DMS153 treated with DMSO at 0.1 percent for 48 hours (cell line): Measurements from ENCODE around the gene CBR1.
A peak's percentile ranks its signal among the peaks of the same experiment; 100 is the strongest.
"Not testable (repeated sequence)": the region's sequence is repeated elsewhere in the genome, so short reads cannot be mapped to it uniquely, and the experiment has no call there.

Experiments
- DNase-seq: peaks from one replicate; lab custom pipeline; 2025; ENCODE audit not compliant: unreplicated experiment; lab: John Stamatoyannopoulos, UW

CBR1 gene

DNA sequence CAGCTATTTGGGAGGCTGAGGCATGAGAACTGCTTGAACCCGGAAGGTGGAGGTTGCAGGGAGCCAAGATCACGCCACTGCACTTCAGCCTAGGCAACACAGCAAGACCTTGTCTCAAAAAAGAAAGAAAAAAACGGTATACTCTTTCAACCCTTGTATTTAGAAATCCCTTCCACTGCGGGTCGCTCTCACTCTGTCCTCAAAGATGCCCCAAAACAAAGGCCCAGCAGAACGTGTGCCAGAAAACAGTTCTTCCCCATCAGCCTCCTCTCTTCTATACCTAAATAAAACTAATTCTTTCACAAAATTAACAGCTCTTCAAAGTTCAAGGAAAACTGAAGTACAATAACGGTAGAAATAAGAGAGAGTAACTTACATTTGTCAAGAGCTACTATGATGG, 22.7 kb upstream of the CBR1 start:
- DNase-seq, result no peak

DNA sequence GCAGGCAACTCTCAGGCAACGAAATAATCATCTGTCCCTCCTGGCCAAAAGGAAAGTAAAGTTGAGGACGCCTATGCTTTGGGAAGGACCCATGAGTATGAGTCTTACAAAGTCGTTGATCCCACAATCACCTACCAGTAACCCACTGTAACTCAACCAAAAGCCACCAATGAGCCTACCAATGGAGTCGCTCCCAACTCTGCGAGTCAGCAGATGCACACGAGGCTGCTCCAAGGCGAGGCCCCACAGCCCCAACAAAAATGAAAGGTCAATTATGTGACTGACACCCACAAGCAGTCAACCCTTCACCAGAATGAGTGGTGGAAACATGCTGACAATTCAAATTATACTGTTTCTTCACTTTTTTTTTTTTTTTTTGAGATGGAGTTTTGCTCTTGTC, 21.5 kb upstream of the CBR1 start:
- DNase-seq, result no peak

DNA sequence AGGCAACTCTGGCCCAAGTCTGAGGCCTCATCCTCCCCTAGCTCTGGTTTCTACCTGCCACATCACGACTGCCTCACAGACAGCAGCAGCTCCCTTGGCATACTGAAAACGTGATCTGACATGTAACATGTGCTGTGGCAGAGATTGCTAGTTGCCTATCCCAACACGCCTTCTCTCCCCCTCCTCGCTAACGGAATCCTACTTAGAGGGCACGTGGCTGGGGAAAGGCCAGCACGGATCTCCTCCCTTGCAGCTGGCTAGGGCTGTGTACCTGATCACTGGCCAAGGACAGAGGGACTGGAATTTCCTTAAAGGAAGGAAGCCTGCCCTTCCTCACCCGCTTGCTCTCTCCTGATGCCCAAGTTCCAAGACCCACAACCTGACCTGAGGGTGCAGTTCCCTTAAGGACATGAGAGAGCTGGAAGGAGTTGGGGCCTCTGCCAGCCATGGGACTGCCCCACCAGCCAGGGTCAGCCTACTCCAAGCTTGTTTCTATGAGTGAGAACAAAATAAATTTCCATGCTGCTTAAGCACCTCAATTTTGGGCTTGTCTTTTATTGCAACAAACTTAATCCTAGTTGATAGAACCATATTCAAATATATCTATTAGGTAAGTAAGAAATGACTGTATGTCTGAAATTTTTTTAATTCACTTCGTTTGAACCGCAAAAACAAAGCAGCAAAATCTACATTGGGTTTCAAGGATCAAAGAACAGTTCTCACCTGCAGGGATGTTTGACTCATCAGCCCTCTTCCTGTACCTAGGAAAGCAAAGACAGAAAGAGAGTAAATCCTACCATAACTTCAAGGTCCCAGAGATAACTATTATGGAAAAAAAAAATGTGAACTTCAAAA, 16.7 kb upstream of the CBR1 start:
- no peak for DNase-seq

DNA sequence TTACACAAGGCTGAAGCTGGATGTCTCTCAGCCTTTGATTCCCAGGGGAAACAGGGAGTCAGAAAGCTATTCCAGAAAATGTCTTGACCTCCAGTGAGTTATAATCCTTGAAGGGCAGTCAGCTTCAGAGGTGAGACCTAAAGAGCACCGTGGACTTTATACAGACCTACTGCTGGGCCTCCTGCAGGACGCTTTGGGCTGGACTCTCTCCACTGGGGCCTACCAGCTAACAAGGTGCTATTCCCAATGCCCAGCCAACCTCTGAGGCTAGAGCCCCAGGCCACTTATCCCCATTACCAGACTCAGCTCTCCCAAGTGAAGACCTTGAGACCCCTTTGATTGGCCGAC, 16.1 kb upstream of the CBR1 start:
- no peak for DNase-seq

DNA sequence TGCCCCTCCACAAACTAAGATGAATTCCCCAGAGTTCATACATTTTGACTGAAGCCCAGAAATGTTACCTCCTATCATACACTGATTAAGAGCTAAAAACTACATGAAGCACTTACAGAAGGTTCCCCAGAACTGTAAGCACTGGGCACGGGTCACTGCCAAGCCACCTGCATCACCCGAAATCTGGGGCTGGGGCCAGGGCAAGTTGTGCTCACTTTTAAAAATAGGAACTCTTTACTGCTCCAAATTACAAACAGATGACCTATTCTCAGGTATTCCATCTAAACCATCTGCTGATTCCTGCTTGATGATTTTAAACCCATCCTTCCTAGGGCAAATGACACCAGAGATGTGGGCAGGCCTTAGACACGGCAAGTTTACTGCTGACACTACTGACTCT, 14.3 kb upstream of the CBR1 start:
- DNase-seq, result no peak

DNA sequence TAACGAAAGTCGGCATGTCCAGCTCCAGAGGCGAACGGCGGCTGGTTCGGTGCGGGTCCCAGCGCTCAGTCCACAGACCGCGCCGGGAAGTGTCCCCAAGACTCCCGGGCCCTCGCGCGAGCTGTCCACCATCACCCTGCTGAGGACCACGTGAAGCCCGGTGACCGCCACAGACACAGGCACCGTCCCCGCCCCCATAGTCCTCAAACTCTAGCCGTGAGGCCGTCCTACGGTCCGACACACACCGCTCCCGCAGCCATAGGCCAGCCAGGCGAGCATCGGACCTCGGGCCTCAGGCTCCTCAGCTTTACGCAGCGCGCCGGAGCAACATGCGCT, 10.0 kb upstream of the CBR1 start:
- no peak for DNase-seq

DNA sequence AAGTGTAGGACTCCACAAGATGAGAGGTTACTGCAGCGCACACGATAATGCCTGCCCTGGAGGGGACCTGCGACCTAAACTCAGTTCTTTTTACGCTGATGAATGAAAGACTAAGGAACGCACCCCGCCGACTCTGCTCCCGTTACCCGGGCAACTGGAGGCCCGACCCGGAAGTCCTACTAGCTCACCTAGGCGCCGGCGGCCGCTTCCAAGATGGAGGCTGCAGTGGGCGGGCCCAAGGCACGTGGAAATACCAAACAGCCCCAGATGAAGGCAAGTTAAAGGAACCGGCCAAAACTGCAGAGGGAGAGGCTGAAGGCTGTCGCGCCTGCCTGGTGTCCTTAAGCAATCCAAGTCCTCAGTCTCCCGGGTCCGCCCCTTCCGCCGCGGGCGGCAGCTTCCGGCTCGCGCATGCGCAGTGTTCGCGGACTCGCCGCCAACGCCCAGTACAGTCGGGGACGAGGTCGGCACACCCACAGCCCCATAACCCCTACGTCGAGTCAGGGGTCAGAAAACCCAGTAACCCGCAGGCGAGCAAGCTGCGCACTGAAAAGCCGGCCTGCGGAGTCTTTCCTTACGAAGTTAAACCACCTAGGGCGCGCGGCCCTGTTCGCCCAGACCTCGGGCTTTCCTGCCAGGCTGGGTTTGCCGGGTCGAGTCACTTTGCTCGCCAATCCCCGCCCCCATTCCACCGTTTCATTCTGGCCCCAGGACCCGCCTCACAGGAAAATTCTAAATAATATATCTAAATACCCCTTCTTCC, 9.5 kb upstream of the CBR1 start, which contains the start of gene SETD4:
SETD4 (minus strand) TSS at position 368 of the 763 bp plus-strand sequence. CDS start 1,638 bp downstream, outside the sequence.
- peak; percentile 82 for DNase-seq

DNA sequence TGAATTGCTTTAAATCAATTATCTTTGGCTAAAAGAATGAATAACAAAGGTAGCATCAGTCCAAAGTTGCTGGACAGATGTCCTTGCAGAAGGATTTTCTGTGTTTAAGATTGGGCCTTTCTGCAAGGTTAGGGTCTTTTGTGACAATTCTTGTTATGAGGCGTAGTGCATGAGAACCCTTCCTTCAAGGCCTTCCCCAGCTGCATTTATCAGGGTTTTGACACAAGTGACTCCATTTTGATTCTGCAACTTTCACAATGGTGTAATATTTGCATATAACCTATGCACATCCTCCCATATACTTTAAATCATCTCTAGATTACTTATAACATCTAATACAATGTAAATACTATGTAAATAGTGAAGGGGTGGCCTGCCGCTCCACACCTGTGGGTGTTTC, 8.4 kb upstream of the CBR1 start:
- DNase-seq, result no peak

DNA sequence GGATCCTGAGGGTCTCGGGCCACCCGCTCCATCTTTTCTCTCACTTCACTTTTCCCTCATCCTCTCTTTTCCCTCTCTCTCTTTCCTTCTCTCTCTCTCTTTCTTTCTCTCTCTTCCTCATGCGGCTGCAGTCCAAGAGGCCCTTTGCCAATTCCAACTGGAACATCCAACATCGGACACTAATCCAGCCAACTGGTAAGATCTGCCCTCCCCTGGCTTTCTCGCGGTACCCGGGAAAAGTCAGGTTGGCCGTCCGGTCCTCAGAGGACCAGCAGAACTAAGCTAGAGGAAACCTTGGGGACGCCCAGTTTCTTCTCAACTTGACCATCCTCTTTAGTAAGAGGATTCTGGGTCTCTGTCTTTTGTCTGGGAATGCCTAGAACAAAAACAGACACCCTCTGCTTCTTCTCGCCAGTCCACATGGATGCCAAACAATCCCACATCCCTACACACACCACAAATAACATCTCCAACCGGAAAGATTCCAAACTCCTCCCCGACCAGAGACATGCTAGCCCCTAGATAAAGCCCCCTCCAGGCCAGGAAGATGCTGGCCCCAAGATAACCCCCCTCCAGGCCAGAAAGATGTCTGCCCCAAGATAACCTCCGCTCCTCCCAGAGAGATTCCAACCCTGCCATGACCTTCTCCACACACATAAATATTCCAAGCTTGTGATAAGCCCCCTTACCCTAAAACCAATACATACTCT, 6.3 kb upstream of the CBR1 start:
- no peak for DNase-seq

DNA sequence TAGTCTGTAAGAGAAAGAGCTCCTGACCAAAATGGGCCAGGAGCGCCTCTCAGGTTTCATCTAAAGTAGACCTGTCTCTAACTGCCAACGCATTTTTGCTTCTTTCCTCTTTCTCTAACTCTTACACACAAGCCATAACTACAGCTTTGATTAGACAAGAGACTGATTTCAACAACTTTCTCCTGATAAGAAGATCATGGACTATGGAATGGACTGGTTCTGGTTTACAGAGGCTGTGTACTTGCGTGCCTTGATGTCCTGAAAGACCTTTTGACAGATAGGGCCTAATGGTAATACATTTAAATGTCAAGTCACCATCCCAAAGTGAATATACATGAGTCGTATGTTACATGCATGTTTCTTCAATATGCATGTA, 5.8 kb upstream of the CBR1 start:
- DNase-seq, result no peak

DNA sequence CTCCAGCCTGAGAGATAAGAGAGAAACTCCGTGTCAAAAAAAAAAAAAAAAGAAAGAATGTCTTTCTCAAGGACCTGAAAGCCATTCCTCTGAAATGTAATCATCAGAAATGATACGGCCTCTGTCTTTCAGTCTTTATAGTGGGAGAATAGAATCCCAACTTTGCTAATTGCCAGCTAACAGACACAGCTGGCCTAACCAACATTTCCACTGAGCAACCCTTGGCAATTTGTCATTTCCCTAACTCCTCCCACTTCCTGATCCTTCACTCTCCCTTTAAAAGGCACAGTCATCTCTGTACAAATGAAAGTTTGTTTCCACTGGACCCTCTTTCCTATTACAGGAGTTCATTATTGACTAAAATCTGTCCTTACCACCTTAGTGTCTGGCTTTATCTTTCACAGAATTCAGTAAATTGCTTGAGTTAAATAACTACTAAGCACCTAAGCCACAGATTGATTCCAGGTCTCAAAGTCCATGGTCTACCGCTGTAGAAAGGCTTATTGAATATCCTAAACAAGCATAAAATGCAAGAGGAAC, 4.3 kb upstream of the CBR1 start:
- peak; percentile 2 for DNase-seq

DNA sequence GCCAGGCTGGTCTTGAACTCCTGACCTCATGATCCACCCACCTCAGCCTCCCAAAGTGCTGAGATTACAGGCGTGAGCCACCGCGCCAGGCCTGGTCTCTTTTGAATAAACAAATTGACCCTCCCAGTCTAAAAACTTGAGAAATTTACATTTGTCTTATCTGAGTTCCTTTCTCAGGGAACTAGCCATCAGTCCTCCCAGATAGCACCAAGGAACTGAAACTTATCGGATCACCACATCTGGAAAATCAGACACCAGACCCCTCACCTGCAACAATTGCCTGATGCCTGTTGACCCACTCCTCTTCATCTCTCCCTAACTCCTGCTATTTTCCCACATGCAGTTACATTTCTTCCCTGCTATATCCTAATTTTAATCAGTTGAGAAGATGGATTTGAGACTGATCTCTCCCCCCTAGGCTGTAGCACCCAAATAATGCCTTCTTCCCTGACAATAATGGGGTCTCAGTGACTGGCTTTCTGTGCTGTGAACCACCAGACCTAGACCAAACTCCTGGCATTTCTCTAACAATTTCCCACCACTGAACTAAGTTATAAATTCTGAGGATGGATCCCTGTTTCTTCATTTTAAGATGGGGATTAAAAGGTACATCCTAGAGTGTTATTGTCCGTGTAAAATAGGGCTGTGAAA, 951 bp upstream of the CBR1 start:
- no peak for DNase-seq

DNA sequence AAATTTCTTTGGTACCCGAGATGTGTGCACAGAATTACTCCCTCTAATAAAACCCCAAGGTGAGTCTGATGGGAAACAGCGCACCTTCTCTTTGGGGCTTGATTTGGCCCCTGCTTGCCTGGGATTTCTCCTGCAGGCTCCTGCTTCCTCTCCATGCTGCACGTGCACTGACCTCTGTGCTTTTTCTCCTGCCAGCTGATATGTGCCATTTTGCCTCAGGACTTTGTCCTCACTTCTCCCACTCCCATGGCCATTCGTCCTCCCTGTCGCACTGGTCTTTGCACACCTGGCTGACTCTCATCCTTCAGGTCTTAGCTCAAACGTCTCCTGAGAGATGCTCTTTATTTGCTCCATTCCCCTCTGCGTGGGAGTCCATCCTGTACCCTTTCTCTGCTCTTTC, 1.2 kb downstream of the CBR1 start:
- no peak for DNase-seq

DNA sequence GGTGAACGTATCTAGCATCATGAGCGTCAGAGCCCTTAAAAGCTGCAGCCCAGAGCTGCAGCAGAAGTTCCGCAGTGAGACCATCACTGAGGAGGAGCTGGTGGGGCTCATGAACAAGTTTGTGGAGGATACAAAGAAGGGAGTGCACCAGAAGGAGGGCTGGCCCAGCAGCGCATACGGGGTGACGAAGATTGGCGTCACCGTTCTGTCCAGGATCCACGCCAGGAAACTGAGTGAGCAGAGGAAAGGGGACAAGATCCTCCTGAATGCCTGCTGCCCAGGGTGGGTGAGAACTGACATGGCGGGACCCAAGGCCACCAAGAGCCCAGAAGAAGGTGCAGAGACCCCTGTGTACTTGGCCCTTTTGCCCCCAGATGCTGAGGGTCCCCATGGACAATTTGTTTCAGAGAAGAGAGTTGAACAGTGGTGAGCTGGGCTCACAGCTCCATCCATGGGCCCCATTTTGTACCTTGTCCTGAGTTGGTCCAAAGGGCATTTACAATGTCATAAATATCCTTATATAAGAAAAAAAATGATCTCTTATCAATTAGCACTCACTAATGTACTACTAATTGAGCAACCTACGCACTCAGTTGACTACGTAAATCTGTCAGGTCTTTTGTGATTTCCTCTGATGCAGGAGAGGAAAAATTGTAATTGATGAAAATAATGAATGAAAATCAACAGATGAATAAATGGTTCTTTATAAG, 2.8 kb downstream of the CBR1 start:
- no peak for DNase-seq

DNA sequence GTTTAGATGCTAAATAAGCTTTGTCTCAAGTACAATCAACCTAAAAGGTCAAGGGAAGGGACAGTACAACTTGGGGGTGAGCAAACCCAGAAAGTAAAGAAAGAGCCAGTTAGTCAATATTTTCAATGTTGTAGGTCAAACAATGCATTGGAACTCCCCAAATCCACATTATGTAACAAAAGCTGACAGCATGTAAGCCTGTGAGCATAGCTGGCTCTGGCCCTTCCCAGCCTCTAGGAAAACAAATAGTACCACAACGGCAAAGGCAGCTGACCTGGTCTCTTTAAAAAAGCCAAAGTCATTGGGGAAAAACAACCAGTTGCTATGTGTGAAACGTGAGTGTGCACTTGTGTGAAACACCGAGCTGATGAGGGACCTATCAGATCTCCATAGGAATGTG, 3.4 kb downstream of the CBR1 start:
- DNase-seq, result no peak

DNA sequence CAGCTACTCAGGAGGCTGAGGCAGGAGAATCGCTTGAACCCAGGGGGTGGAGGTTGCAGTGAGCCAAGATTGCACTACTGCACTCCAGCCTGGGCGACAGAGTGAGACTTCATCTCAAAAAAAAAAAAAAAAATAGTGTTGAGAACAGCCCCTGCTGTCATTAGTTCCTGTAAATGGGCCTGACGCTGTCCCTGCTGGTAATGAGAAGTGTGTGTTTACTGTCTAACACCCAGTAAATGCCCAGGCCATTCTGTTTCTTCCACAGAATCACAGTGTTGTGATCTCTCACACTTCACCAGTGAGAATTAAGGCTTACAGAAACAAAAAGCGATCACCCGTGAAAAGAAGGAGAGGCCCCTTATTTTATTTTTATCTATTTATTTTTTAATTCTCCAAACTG, 4.1 kb downstream of the CBR1 start:
- not testable (repeated sequence) for DNase-seq

DNA sequence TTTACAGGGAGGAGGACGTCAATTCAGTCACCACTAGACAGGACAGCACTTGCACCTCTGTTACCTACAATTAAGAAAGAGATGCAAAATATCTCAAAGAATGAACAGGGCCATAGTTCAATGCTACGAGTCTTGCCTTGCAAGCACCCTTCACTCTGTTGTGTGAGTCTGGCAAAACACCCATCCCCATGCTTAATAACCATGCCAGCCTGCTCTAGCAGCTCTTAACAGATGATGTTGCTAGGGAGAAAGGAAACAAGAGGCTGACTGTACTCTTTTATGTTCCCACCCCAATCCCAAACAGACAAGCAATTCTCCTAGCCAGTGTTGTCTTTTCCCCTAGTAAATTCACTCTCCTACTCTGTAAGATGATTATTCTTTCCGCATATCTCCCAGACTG, 5.3 kb downstream of the CBR1 start:
- DNase-seq, result no peak

DNA sequence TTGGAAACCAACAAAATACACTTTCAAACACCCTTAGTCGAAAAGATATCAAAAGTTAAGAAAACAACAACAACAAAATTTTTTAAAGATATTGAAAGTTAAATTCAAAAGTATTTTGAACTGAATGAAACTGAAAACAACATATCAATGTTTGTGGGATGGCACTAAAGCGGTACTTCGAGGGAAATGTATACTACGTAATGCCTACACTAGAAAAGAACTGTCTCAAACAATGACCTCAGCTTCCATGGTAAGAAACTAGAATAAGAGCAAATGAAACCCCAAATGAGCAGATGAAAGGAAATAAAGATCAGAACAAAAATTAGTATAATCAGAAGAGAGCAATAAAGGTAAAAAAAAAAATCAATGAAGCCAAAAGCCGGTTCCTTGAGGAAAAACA, 6.1 kb downstream of the CBR1 start:
- DNase-seq, result no peak

DNA sequence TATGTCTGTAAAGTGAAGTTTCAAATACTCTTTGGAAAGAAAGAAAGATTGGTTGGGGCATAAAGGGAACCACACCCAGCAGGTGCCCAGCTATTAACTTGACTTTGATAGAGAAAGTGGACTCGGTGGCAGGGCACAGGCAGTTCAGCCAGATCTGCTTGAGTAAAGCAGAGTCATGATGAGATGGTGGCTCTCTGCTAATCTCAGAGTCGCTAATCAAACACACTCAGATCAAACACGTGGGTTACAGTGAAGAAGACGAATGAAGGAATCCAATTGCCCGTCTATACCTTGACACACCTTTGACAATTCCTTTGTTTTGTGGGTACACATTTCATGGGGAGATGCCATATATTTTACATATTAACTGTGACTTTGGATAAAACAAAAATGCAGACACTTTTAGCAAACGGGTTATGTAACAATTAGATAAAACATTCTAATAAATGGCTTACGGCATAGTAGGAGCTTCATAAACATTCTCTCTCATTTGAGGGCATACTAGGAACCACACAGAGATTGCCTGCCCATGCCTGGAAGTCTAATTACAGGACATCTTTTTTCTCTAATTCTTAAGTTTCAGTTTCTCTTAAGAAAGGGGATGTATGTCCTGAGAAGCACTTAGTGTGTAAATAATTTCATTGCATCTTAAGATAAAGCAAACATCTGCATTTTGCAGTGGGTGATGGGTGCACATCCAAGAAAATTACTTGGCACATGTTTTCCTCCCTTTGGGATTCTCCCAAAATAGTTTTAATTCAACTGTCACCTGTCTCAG, 7.2 kb downstream of the CBR1 start:
- no peak for DNase-seq

DNA sequence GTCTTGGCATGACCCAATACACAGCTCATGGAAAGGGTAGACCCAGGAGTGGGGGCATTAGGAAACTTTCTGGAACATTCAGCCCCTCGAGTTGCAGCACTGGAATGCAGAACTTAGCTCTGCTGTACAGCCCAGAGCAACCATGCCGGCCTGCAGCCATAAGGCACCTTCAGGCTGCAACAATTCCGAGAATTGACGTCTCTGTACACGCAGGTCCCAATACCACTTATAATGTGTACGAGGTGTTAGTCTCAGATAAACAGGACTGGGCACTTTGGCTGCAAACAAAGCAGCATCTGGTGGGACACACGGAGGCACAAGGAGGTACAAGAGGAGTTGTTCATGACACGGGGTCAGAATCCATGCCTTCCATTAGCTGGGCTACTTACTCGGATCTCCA, 7.9 kb downstream of the CBR1 start:
- no peak for DNase-seq
